Measurements from ENCODE around the gene TAF6.

DNA sequence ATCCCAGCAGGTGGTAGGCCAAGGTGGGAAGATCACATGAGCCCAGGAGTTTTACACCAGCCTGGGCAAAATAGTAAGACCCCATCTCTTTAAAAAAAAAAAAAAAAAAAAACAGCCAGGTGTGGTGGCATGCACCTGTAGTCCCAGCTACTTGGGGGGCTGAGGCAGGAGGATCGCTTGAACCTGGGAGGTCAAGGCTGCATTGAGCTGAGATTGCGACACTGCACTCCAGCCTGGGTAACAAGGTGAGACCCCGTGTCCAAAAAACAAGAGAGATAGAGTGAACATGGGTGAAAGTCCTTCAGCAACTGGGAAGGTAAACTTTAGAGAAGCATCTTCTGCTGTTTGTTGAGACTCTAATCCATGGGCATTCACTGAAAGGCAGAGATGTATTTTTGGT is 23.3 kb upstream of the TAF6 start:
- TF ChIP-seq POLR2A (IDR thresholded peaks at IDR 0.05) = no peak
- TF ChIP-seq, protein P1, sequence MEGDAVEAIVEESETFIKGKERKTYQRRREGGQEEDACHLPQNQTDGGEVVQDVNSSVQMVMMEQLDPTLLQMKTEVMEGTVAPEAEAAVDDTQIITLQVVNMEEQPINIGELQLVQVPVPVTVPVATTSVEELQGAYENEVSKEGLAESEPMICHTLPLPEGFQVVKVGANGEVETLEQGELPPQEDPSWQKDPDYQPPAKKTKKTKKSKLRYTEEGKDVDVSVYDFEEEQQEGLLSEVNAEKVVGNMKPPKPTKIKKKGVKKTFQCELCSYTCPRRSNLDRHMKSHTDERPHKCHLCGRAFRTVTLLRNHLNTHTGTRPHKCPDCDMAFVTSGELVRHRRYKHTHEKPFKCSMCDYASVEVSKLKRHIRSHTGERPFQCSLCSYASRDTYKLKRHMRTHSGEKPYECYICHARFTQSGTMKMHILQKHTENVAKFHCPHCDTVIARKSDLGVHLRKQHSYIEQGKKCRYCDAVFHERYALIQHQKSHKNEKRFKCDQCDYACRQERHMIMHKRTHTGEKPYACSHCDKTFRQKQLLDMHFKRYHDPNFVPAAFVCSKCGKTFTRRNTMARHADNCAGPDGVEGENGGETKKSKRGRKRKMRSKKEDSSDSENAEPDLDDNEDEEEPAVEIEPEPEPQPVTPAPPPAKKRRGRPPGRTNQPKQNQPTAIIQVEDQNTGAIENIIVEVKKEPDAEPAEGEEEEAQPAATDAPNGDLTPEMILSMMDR (IDR thresholded peaks at IDR 0.05) = no peak
